ENCODE measurements around the gene MORN1.

DNA sequence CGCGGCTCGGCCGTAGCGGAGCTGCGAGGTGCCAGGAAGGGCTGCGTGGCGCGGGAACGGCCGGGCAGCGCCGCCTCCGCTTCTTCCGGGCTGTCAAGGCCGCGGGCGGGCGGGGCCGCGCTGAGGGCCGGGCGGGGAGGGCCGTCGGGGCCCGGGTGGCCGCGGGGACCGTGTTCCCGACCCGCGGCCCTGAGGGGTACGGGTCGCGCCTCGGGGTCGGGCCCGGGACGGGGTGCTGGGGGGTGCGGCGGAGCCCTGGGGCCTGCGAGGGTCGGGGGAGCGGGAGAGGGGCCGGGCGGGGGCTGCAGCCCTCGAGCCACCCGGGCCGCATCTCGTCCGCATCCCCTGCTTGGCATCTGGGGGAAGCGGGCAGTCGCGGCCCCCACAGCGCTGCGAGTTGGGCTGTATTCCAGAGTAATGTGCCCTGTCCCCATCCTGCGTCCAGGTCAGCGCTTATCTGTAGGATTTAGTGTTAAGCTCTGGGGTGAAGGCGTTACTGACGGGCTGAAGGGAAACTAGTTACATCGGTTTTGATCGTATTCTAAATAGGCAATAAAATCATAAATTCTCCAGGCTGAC lies 666 bp upstream of the MORN1 start:
- TF ChIP-seq POLR2A (IDR thresholded peaks at IDR 0.05; ENCODE audit: low read length) (no peak), GATA1 (IDR thresholded peaks at IDR 0.05; ENCODE audit: low read depth, low read length) (no peak)

Data from erythroblast (primary cell).